Spinal cord (tissue), 10 donors: ENCODE data around the gene LRRC8D. TPM values are rescaled to one million over a fixed set of nuclear protein-coding genes. Genes with fewer than 3 reads are reported as not detected.

ENCODE experiments used
- DNase-seq, 6 donors: peaks; one replicate each; pipeline versions ENCODE4 v3.0.0 to v3.0.0-alpha.2; 2013 to 2015; ENCODE audit warnings: low spot score in 6 of 6, low read depth in 4 of 6
- H3K27ac ChIP-seq: one replicate; pipeline ENCODE4 v1.5.1; 2013; ENCODE audit warnings: low read depth, low read length, control low read depth
- H3K27me3 ChIP-seq: one replicate; pipeline ENCODE4 v1.6.1; 2013; ENCODE audit warnings: low read length; ENCODE audit not compliant: control insufficient read depth, insufficient read depth
- H3K36me3 ChIP-seq: one replicate; pipeline ENCODE4 v1.6.1; 2013; ENCODE audit warnings: low read length; ENCODE audit not compliant: control insufficient read depth, insufficient read depth
- H3K4me1 ChIP-seq: one replicate; pipeline ENCODE4 v1.6.1; 2013; ENCODE audit warnings: low read length; ENCODE audit not compliant: control insufficient read depth, insufficient read depth
- H3K4me3 ChIP-seq: one replicate; pipeline ENCODE4 v1.5.1; 2013; ENCODE audit warnings: low read depth, low read length, control low read depth
- H3K9me3 ChIP-seq: one replicate; pipeline ENCODE4 v1.6.1; 2013; ENCODE audit warnings: low read length; ENCODE audit not compliant: control insufficient read depth, insufficient read depth
- WGBS: methylation state at CpG from one replicate; pipeline ENCODE4 v1.1.5; 2013; ENCODE audit warnings: missing lambda C conversion rate; ENCODE audit not compliant: insufficient coverage; 5-methylcytosine and 5-hydroxymethylcytosine counted together
- polyA plus RNA-seq, 2 donors: library from polyadenylated mRNA; unstranded; fragments of 120-200 nt; gene quantifications; one replicate each; pipeline ENCODE4 v1.2.1, GENCODE V29; 2013; ENCODE audit not compliant: insufficient read length in 2 of 2
- total RNA-seq, 2 donors: library from RNA; depleted of rRNA in 1 of 2; stranded (reverse); fragments of 120-200 nt in 1 of 2; fragments of >200 nt in 1 of 2; gene quantifications; one replicate each; pipeline versions ENCODE4 v1.2.3 to v1.2.4, GENCODE V29; 2013 to 2014
- donor health status: healthy.

The LRRC8D gene
- total and polyA plus RNA-seq, 4 donors: 29.3 to 49.2 (median 45.2) TPM

DNA sequence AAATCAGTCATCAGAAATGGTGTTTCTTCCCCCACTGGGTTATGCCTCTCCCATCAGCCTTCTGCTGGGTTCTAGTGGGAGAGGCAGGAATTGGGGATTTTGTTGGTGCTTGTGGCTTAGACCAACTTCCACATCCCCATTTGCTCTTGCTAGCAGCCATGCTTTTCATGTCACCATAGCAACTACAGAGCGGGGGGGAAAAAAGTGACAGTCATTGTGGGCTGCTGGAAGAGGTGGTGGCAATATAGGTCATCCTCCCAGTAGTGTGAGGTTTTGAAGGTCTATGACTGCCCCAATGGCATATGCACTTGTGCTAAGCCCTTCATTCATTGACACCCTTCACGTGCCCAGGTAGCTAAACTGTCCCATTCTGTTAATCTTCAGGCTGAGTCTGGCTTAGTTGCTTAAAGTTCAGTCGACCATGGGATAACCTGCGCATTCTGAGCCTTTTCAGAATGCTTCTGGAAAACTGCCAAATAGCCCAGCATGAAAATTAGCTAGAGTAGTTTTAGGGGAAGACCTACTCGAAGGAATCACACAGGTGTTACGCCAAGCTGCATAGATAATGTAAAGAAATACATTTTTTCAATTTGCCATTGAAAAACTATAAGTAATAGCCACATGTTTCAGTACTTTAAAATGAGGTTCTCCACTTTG, 120.4 kb downstream of the LRRC8D start:
- Histone ChIP-seq H3K9me3 (no peaks in the 10 kb centered on the region), H3K4me3 (no peak overlapping the region), H3K36me3 (no peaks in the 10 kb centered on the region), H3K27ac (peak overlapping the region; percentile 25), H3K27me3 (no peaks in the 10 kb centered on the region), H3K4me1 (peaks cover 38% of the 10 kb centered on the region)
- peak in 2 of 6 donors; percentile 33 to 47 for DNase-seq
- 47% methylated on average over 3 of the region's 6 CpGs for WGBS

DNA sequence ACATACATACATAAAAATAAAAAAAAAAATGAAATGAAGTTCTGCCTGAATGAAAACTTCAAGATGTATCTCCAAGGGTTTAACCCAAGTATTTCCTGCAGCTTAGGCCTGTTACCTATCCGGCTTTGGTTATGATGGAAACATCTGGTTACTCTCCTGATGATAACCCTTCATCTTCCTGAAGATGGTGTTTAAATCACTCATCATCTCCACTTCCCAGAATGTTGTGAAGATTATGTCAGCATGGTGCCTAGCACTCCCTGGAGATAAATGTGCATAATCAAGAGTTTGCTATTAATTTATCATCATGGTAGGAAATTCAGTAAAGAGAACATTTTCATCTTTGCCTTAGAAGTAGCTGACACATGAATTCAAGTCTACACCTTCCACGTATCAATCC, 121.2 kb downstream of the LRRC8D start:
- Histone ChIP-seq H3K27ac (no peak overlapping the region), H3K9me3 (no peaks in the 10 kb centered on the region), H3K36me3 (no peaks in the 10 kb centered on the region), H3K4me3 (no peak overlapping the region), H3K4me1 (peaks cover 35% of the 10 kb centered on the region), H3K27me3 (no peaks in the 10 kb centered on the region)
- WGBS: no CpG with 5 or more reads among the region's 2 CpGs
- no peak for DNase-seq

DNA sequence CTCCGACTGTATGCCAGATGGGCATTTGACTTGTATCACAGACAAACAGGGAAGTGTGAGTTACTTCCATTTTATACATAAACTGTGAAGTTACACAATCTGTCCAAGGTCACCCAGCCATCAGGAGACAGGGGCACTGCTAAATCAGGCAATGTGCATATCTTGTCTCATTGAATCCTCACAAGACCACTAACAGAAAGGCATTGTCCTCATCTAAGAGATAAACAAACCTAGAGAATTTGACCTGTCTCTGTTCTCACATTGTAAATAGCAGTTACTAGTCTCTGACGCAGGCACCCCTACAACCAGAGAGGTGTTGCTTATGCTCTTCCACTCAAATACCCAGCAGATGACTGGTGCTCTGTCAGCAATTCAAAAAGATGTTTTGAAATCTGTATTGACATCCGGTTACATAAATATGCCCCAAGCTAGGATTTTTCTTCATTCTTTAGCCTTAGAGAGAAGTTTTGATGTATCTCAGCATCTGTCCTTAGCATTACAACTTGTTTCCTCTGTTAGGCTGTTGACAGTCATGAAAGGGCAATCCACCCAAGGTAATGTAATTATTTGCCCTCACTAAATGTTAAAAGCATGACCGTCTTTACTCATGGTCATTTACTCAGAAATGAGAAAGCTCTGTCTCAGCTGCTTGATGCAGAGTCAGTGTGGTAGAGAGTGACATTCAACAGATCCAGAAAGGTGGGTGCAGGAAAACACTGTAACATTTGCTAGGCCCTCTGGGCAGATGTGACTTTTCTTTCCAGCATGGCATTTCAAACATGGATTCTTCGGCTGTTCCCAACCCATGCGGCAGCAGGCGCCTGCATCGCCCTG, 122.2 kb downstream of the LRRC8D start:
- H3K36me3 ChIP-seq: no peaks in the 10 kb centered on the region
- no peak overlapping the region for H3K4me3 ChIP-seq
- peak overlapping the region; percentile 2 for H3K27ac ChIP-seq
- WGBS: 84% methylated on average over 3 of the region's 8 CpGs
- peaks cover 28% of the 10 kb centered on the region for H3K4me1 ChIP-seq
- peak in 1 of 6 donors; percentile 14 for DNase-seq
- H3K9me3 ChIP-seq: no peaks in the 10 kb centered on the region
- H3K27me3 ChIP-seq: no peaks in the 10 kb centered on the region

DNA sequence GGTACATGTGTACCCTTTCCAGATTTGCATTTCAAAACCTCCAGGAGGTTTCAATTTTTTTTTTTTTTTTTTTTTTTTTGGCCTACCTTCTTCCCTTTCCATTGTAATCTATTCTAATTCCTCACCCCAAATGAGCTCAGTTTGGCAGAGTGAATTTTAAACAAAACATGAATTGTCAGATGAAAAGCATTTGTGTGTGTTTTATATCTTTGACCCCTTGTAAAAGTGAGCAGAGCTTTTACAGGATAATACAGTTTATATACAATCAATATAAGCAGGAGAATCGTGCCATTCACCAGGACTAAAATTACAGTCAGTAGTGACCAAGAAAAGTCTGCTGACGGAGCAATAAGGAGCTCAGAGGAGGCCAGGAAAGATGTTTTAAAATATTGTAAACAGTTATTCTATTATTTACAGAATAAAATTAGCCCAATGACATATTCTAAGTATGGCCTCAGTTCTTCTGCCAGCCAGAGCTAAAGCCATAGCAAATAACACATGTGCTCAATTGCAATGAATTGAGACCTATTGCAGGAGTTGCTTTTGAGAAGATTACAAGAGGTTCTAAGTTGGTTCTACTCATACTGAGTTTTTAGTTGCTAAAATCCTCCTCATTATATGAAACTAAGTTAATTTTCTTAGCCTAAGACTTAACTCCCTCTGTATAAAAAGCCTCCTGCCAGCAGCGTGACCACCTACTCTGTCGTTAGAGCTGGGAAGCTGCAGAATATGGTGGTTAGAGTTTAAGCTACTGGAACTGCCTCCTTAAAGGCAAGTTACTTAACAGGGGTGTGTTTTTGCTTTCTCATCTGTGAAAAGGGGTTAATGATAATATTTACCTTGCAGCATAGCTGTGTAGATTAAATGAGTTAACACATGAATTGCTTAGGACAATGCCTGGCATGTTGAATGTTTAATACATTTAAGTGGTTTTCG, 123.3 kb downstream of the LRRC8D start:
- H3K27ac ChIP-seq: peak overlapping the region; percentile 16

DNA sequence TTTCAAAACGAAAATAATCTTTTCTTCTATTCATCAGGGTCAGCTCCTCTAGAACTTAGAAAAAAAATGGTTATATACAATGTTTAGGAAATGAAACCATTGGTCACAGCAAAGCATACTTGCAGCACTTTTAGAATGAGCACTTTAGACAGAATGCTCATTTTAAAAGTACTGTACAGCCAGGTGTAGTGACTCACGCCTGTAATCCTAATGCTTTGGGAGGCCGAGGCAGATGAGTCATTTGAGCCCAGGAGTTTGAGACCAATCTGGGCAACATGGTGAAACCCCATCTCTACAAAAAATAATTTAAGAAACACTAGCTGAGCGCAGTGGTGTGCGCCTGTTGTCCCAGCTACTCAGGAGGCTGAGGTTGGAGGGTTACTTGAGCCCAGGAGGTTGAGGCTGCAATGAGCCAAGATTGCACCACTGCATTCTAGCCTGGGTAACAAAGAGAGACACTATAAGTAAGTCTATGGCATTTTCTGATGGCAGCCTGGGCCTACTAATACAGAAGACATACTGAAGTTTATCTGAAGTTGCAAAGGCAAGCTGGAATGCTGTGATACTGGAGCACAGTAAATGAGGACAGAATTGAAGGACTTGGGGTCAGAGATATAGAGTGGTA, 125.1 kb downstream of the LRRC8D start:
- no peak overlapping the region for H3K27ac ChIP-seq
- no peak overlapping the region for H3K4me3 ChIP-seq
- no peak for DNase-seq
- no peaks in the 10 kb centered on the region for H3K27me3 ChIP-seq
- no peaks in the 10 kb centered on the region for H3K36me3 ChIP-seq
- H3K9me3 ChIP-seq: no peaks in the 10 kb centered on the region
- H3K4me1 ChIP-seq: peaks cover 10% of the 10 kb centered on the region
- 96% methylated on average over 2 of the region's 5 CpGs for WGBS

More for the DNA sequence above, 123.3 kb downstream of the LRRC8D start:
- Histone ChIP-seq H3K9me3 (no peaks in the 10 kb centered on the region), H3K27me3 (no peaks in the 10 kb centered on the region), H3K36me3 (no peaks in the 10 kb centered on the region), H3K4me1 (peaks cover 27% of the 10 kb centered on the region), H3K4me3 (no peak overlapping the region)
- no peak for DNase-seq
- WGBS: no CpG with 5 or more reads among the region's 5 CpGs

DNA sequence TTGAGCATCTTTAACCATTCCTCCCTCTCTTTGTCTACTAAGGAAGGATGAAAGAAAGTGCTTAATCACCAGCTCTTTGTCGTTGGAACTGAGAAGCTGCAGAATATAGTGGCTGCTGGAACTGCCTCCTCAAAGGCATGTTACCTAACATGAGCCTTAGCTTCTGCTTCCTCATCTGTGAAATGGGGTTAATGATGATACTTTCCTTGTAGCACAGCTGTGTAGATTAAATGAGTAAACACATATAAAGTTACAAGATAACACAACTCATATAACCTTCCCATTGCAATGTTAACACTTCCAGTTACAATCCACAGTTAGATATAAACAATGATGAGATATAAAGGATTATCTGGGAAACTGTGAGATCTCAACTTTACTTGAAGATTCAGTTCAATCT, 125.7 kb downstream of the LRRC8D start:
- H3K27ac ChIP-seq: no peak overlapping the region
- no peaks in the 10 kb centered on the region for H3K27me3 ChIP-seq
- H3K36me3 ChIP-seq: no peaks in the 10 kb centered on the region
- no peak overlapping the region for H3K4me3 ChIP-seq
- no peaks in the 10 kb centered on the region for H3K9me3 ChIP-seq
- DNase-seq: no peak
- peaks cover 7% of the 10 kb centered on the region for H3K4me1 ChIP-seq
- no CpG with 5 or more reads among the region's 1 CpG for WGBS

DNA sequence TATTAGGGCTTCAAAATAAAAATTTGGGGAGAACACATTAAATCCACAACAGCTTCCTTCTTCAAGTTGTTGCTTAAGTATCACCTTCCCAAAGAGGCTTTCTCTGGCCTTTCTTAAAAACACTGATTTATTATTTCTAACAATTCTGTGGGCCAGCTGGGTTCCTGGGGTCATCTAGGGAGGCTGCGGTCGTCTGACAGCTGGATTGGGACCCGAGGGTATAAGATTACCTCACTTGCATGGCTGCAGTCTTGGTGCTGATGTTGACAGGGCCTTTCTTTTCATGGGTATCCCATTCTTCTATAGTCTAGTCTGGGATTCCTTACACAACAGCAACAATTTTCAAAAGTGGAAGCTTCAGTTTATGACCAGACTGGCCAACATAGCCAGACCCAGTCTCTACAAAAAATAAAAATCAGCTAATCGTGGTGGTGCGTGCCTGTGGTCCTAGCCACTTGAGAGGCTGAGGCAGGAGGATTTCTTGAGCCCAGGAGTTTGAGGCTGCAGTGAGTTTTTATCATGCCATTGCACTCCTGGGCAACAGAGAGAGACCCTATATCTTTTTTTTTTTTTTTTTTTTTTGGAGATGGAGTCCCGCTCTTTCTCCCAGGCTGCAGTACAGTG, 128.0 kb downstream of the LRRC8D start:
- Histone ChIP-seq H3K27me3 (no peaks in the 10 kb centered on the region), H3K27ac (no peak overlapping the region), H3K36me3 (no peaks in the 10 kb centered on the region), H3K4me1 (no peaks in the 10 kb centered on the region), H3K4me3 (no peak overlapping the region), H3K9me3 (no peaks in the 10 kb centered on the region)
- DNase-seq: no peak
- whole genome bisulfite sequencing: no CpG with 5 or more reads among the region's 6 CpGs

DNA sequence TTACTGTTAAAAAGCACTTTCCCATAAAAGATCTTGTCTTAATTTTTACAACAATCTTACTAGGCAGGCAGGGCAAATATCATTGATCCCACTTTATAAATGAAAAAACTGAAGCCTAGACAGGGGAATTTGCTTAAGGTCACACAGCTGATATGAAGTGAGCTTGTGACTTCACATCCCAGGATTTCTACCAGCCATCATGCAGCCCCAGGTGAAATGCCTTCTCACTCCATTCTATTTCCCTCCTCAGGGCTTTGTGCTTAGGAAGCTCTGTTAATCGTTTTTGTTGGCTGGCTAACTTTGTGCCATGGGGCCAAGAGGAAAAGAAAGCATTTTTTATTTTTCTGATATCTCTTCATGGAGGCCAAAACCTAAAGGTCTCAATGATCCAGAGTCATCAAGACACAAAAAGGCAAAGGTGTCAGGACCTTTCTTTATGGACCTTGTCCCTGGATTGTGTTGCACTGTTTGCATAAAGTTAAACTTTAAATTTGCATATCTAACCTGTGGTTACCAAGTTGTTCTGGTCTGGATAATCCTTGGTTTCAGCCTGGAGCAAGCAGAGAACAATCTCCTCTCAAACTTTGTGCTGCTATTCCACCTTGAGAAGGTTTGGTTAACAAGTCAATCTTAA, 129.3 kb downstream of the LRRC8D start:
- DNase-seq: no peak
- no CpG with 5 or more reads among the region's 1 CpG for WGBS
- H3K27ac ChIP-seq: no peak overlapping the region
- H3K27me3 ChIP-seq: no peaks in the 10 kb centered on the region
- H3K4me1 ChIP-seq: no peaks in the 10 kb centered on the region
- no peak overlapping the region for H3K4me3 ChIP-seq
- H3K9me3 ChIP-seq: no peaks in the 10 kb centered on the region
- no peaks in the 10 kb centered on the region for H3K36me3 ChIP-seq
